GM18498 (cell line): Measurements from ENCODE around the gene ARRB1.
"Not testable (repeated sequence)": the region's sequence is repeated elsewhere in the genome, so short reads cannot be mapped to it uniquely, and the experiment has no call there.

ENCODE experiments used
- ATAC-seq: cut with Tn5 transposase; IDR thresholded peaks from one replicate; pipeline ENCODE4 v1.9.1; 2021; ENCODE audit warnings: mild to moderate bottlenecking, moderate library complexity; ENCODE audit not compliant: unreplicated experiment

ARRB1 gene

GRCh38 chr11:75276686-75277085 lies 74.8 kb downstream of the ARRB1 start:
- no peak for ATAC-seq

GRCh38 chr11:75276186-75276585 lies 75.3 kb downstream of the ARRB1 start:
- ATAC-seq, result no peak

GRCh38 chr11:75275581-75275980 lies 75.9 kb downstream of the ARRB1 start:
- no peak for ATAC-seq

GRCh38 chr11:75274716-75275115 lies 76.7 kb downstream of the ARRB1 start:
- not testable (repeated sequence) for ATAC-seq

- ATAC-seq, result no peak
Observed at GRCh38 chr11:75273411-75274391, 77.8 kb downstream of the ARRB1 start.

- ATAC-seq, result no peak
Observed at GRCh38 chr11:75272821-75273301, 78.6 kb downstream of the ARRB1 start.

- no peak for ATAC-seq
Observed at GRCh38 chr11:75272391-75272790, 79.1 kb downstream of the ARRB1 start.

GRCh38 chr11:75271730-75272129 lies 79.7 kb downstream of the ARRB1 start:
- no peak for ATAC-seq

- ATAC-seq, result no peak
Observed at GRCh38 chr11:75270896-75271418, 80.5 kb downstream of the ARRB1 start.

GRCh38 chr11:75269896-75270295 lies 81.6 kb downstream of the ARRB1 start:
- no peak for ATAC-seq

- ATAC-seq, result no peak
Observed at GRCh38 chr11:75269367-75269660, 82.1 kb downstream of the ARRB1 start.

- ATAC-seq, result no peak
Observed at GRCh38 chr11:75268626-75269366, 82.7 kb downstream of the ARRB1 start.

- no peak for ATAC-seq
Observed at GRCh38 chr11:75267171-75267970, 84.1 kb downstream of the ARRB1 start.

GRCh38 chr11:75265851-75266531 lies 85.5 kb downstream of the ARRB1 start:
- no peak for ATAC-seq

GRCh38 chr11:75264971-75265370 lies 86.5 kb downstream of the ARRB1 start:
- no peak for ATAC-seq

- no peak for ATAC-seq
Observed at GRCh38 chr11:75264356-75264755, 87.1 kb downstream of the ARRB1 start.

- no peak for ATAC-seq
Observed at GRCh38 chr11:75263944-75264349, 87.5 kb downstream of the ARRB1 start.

GRCh38 chr11:75262961-75263852 lies 88.3 kb downstream of the ARRB1 start:
- ATAC-seq, result no peak

- no peak for ATAC-seq
Observed at GRCh38 chr11:75262436-75262835, 89.0 kb downstream of the ARRB1 start.
